Measurements from ENCODE around the gene HOXA9.
A peak's percentile ranks its signal among the peaks of the same experiment; 100 is the strongest.

HOXA9 gene

DNA sequence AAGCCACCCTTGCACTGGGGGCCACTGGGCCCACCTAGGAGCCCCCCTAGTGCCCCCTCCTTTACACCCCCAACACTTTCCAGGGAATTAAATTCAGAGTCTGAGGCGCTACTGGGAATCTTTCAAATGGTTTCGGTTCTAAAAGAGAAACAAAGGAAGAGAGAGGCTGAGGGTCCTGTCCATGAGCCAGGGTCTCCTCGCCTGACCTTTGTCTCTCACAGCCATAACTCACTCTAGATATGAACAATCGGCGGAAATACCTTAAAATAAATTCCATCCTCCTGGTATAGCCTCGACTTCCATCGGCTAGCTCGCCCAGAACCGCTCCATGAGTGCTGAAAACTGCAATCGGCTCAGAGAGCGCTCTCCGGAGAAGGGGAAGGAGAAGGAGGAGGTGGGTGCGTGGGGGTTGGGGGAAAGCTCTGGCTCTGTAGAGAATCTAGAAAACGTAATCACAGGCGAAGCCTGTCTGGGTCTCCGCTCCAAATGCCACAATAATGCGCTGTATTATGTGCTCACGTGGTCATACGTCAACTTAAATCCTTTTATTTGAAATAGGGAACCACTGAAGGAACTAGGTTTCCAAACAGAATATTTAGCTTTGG is 47.3 kb downstream of the HOXA9 start:
- DNase-seq: no peak
- Mint-ChIP-seq H3K27me3 (no peaks in the 10 kb centered on the region), H3K4me1 (no peaks in the 10 kb centered on the region), H3K9me3 (no peaks in the 10 kb centered on the region), H3K27ac (peak overlapping the region in 1 of 2 donors; percentile 34), H3K4me3 (no peak overlapping the region)
- ATAC-seq: no peak

DNA sequence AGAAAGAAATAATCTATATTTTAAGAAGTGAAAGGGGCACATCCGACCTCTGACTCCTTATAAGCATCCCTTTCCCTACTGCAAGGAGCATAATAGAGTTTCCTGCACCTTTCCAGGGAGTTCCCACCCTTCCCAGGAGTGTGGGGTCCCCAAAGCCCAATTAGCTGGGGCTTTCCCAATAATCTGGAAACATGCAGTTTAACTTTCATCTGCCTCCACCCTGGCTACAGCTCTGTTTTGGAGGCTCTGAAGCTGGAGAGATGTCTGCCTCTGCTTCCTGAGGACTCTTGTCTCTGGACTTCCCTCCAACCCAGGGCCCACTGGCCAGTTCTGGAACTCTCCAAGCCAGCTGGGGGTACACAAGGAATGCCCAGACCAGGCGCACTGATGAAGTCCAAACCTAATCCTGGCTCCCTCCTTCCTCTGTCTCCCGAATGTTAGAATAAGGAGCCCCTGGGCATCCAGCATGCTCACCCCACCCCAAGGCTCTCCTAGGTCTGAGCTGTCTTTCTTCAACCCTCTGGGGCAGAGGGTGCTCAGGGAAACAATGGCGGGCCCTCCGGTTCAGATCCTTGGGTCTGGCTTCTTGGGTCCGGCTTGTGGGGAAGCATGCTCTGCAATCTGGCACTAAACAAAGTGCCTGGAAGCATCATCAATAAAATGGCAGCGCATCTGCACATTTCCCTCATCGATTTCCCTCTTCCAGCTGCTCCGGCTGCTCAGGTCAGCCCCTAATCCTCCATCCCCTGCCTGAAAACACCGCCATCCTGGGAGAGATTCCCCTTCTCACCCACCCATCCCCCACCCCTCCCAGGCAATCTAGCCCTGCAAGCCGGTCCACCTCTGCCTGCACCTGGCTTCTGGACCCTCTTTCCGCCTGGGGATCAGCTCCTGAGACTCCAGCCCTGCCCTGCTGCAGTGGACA is 48.1 kb downstream of the HOXA9 start:
- Mint-ChIP-seq H3K4me1 (no peaks in the 10 kb centered on the region), H3K27ac (peak overlapping the region in 1 of 2 donors; percentile 34), H3K27me3 (no peaks in the 10 kb centered on the region), H3K9me3 (no peaks in the 10 kb centered on the region), H3K4me3 (no peak overlapping the region)
- no peak for ATAC-seq
- DNase-seq: no peak

DNA sequence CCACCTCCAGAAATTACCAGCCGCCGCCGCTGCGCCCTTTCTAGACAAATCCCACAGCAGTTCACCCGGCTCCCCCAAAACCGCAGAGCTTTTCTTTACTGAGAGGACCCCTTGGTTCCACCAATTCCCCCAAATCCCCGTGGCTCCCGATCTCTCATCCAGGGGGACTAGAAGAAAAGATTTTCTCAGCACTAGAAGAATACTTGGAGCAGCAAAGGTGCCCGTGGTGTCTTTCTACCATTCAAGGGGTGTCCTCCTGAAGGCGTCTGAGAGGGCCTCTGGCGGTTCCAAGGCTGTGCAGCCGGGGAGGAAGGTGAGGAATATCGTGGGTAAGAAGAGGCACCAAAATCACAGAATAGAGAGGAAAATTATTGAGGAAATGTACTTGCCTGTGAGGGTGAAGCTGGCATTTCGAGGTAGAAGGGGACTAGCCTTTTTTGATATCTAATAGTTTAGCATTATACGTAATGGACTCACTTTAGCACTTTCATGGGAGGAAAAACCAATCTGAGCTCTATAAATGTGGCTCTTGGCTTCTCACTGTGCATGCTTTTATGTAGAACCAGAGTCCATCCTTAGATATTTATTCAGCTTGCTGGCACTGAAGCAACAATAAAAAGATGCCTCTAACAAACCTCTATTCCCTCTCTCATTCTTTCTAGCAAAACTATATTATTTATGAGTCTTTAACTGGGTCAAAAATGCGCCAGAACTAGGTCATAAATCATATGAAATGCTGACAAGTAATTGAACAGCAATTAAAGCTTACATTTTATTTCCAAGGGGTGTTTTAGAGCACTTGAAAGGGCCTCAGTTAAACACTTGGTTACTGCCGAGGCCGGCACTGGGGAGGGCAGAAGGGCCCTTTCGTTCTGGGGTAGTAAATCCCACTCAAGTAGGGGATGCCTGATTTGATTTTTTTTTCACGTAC is 49.0 kb downstream of the HOXA9 start:
- H3K4me3 Mint-ChIP-seq: no peak overlapping the region
- no peaks in the 10 kb centered on the region for H3K9me3 Mint-ChIP-seq
- ATAC-seq: no peak
- no peaks in the 10 kb centered on the region for H3K4me1 Mint-ChIP-seq
- H3K27ac Mint-ChIP-seq: no peak overlapping the region
- peaks cover 7% of the 10 kb centered on the region for H3K27me3 Mint-ChIP-seq
- no peak for DNase-seq

DNA sequence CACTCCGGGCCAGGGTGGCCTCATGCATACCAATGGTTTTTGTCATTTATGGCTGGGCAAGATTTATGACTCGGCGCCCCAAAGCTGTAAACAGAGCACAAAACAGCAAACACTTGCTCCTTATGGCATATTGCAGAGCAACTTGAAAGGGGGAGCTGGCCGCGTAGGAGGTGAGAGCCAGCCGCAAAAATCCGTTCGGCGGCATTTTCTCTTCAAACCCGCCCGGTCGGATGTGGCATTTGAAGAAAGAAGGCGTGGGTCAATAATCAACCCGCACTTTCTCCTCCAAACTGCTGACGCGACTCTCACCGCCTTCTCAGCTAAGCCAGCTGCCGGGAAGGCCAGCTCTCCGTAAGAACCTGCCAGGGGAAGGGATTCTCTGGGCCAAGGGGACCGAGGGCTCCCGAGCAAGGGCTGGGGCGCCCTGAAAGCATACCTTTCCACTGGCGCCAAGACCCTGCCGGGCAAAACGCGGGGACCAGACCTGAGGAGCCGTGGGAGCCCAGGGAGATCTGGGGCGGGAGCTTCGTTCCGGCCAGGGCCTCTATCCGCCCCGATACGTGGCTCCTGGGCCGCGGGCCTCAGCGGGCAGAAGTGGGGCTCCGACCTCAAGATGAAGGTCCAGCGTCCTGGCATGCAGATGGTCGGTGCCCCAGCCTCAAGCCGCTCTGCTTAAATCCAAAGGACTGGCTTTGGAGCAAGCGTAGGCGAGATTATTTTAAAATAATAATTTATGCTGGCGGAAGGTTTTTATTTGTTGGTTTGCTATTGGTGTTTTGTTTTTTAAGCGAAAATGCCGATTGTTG is 49.9 kb downstream of the HOXA9 start:
- peaks cover 7% of the 10 kb centered on the region for H3K27me3 Mint-ChIP-seq
- H3K4me3 Mint-ChIP-seq: no peak overlapping the region
- no peaks in the 10 kb centered on the region for H3K9me3 Mint-ChIP-seq
- no peaks in the 10 kb centered on the region for H3K4me1 Mint-ChIP-seq
- DNase-seq: no peak
- ATAC-seq: no peak
- H3K27ac Mint-ChIP-seq: no peak overlapping the region

DNA sequence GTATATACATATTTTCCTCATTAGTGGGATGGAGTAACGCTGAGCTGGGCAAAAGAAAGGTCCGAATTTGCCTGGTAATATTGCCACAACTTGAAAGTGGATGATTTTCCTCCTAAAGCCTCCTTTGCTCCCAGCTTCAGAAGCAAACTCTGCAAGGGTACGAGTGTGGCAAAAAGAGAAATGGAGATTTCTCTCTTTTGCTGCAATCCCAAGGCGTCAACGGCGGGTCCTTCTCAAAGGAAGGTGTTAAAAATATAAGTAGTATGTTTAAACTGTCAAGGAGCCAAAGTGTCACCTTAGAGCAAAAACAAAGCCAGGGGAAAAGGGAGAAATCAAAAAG is 50.5 kb downstream of the HOXA9 start:
- no peak overlapping the region for H3K4me3 Mint-ChIP-seq
- no peaks in the 10 kb centered on the region for H3K4me1 Mint-ChIP-seq
- no peak for DNase-seq
- ATAC-seq: no peak
- H3K27me3 Mint-ChIP-seq: peaks cover 7% of the 10 kb centered on the region
- no peaks in the 10 kb centered on the region for H3K9me3 Mint-ChIP-seq
- no peak overlapping the region for H3K27ac Mint-ChIP-seq

DNA sequence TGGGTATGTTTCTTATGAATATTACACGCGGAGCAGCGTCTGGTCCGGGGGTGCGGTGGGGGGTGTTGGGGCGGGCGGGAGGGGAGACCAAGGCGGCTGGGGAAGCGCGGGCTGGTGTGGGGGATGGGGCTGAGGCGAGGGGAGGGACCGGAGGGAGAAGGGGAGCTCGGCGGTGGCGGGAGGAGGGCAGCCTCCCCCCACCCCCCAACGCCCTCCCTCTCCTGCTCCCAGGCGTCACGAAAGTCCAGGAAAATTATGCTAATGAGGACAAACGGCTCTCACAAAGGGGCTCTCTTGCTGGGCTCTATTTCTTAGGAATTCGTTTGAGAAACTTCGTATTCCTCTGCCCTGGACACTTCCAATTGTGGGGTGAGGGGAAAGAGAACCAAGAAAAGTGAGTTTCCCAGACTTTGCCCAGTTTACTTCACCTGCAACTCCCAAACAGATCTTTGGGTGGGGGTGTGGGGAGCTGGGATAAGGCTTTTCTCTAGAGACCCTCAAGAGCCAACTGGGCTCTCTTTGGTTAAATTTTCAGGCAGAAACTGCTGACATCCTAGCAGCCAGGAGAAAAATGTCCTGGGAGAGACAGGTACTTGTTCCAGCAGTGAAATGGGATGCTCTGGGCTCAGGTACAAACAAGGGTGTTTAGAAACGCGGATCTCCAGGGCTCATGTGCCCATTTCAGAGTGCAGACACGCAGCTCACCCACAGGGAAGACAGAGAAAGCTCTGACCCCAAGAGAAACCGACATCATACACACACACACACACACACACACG is 51.2 kb downstream of the HOXA9 start:
- DNase-seq (no peak), ATAC-seq (peak; percentile 33)
- H3K27me3 Mint-ChIP-seq: peaks cover 7% of the 10 kb centered on the region
- H3K27ac Mint-ChIP-seq: no peak overlapping the region
- H3K9me3 Mint-ChIP-seq: no peaks in the 10 kb centered on the region
- H3K4me1 Mint-ChIP-seq: no peaks in the 10 kb centered on the region
- no peak overlapping the region for H3K4me3 Mint-ChIP-seq

DNA sequence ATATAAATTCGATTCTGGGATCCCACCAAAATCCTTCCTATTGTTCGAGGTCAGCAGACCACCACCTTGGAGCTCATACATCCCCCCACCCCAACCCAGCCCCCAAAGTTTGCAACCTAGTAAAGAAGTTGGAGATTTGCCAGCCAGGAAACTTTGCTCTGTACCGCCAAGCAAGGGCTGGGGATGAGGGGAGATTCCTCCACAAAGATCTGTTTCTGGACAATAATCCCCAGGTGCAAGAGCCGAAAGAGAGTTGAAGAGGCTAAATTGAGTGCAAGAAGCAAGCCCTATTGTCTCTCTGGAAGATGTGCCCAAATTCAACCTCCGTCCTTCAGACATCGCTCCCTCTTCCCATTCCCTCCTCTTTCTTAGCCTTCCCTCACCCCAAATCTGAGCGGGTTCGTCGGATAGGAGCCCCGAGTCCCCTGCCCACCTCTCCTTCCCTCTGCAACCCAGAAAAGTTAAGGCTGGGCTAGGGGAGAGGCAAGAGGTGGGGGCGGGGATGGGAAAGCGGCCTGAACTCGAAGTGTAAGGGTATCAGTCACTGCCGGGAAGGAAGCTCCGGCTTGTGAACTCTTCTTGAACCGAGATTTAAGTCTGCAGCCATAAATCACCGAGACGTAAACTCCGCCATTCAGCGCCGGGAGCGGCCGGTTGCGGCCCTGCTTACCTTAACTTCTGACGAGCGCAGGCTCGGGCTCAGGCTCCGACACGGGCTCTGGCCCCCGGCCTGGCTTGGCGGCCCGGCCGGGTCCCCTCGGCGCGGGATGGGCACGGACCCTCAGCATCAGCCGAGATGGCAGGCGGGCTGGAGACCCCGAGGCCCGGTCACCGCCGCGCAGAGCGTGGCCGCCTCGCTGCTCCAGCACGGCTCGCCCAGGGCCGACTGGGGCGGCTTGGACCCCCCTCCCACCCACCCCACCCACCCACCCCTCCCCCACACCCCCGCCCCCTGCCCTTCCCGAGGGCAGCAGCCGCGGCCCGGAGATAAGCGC is 52.1 kb downstream of the HOXA9 start:
- ATAC-seq: peak; percentile 54
- H3K27me3 Mint-ChIP-seq: peaks cover 7% of the 10 kb centered on the region
- no peak overlapping the region for H3K4me3 Mint-ChIP-seq
- no peaks in the 10 kb centered on the region for H3K4me1 Mint-ChIP-seq
- no peak overlapping the region for H3K27ac Mint-ChIP-seq
- no peak for DNase-seq
- H3K9me3 Mint-ChIP-seq: no peaks in the 10 kb centered on the region
